GM21390 (cell line): ENCODE data around the gene PHF23.
"Not testable (repeated sequence)": the region's sequence is repeated elsewhere in the genome, so short reads cannot be mapped to it uniquely, and the experiment has no call there.

Experiments used
- ATAC-seq: cut with Tn5 transposase; IDR thresholded peaks from one replicate; pipeline ENCODE4 v1.9.1; 2021; ENCODE audit not compliant: unreplicated experiment

Gene PHF23

GRCh38 chr17:7258731-7259554 is 19.7 kb upstream of the PHF23 start:
- ATAC-seq = no peak

GRCh38 chr17:7256766-7257456 is 17.7 kb upstream of the PHF23 start:
- no peak for ATAC-seq

- ATAC-seq = no peak
Measured at GRCh38 chr17:7254511-7254910, 15.3 kb upstream of the PHF23 start.

GRCh38 chr17:7253082-7253481 is 13.8 kb upstream of the PHF23 start:
- ATAC-seq = no peak

- peak; percentile 47 for ATAC-seq
Measured at GRCh38 chr17:7252176-7253043, 13.2 kb upstream of the PHF23 start, which contains the start of gene ELP5. ELP5 (plus strand) TSS chr17:7252215; CDS start chr17:7252551, 336 bp downstream.

GRCh38 chr17:7251661-7252175 is 12.5 kb upstream of the PHF23 start, which contains the start of gene CTDNEP1:
CTDNEP1 (minus strand) TSS chr17:7251734; CDS start chr17:7251296, 438 bp downstream.
- peak; percentile 88 for ATAC-seq

GRCh38 chr17:7250695-7251627 is 11.7 kb upstream of the PHF23 start:
- no peak for ATAC-seq

- ATAC-seq = no peak
Measured at GRCh38 chr17:7249830-7250229, 10.6 kb upstream of the PHF23 start.

- no peak for ATAC-seq
Measured at GRCh38 chr17:7249214-7249613, 10.0 kb upstream of the PHF23 start.

GRCh38 chr17:7248796-7249195 is 9.5 kb upstream of the PHF23 start:
- ATAC-seq = no peak

GRCh38 chr17:7246779-7247178 is 7.5 kb upstream of the PHF23 start:
- ATAC-seq = no peak

- ATAC-seq = not testable (repeated sequence)
Measured at GRCh38 chr17:7243838-7244237, 4.6 kb upstream of the PHF23 start.

GRCh38 chr17:7243453-7243729 is 4.1 kb upstream of the PHF23 start:
- no peak for ATAC-seq

- peak; percentile 39 for ATAC-seq
Measured at GRCh38 chr17:7242717-7243452, 3.6 kb upstream of the PHF23 start.

- no peak for ATAC-seq
Measured at GRCh38 chr17:7241783-7242716, 2.8 kb upstream of the PHF23 start, which contains the start of gene GABARAP. GABARAP (minus strand) TSS chr17:7242449; CDS start chr17:7242330, 119 bp downstream.

- ATAC-seq = no peak
Measured at GRCh38 chr17:7241090-7241733, 2.0 kb upstream of the PHF23 start.

- ATAC-seq = no peak
Measured at GRCh38 chr17:7240375-7240774, 1.1 kb upstream of the PHF23 start.
